IPS-15b (cell line): ENCODE results near the gene HDGFL2.
"Not testable (repeated sequence)": the region's sequence is repeated elsewhere in the genome, so short reads cannot be mapped to it uniquely, and the experiment has no call there.

ENCODE experiments used
- H3K27me3 ChIP-seq: one replicate; pipeline ENCODE4 v1.6.1; 2013; ENCODE audit warnings: low read length; ENCODE audit not compliant: control insufficient read depth, insufficient read depth
- H3K36me3 ChIP-seq: one replicate; pipeline ENCODE4 v1.6.1; 2013; ENCODE audit warnings: low read length; ENCODE audit not compliant: control insufficient read depth, insufficient read depth
- H3K4me1 ChIP-seq: one replicate; pipeline ENCODE4 v1.6.1; 2013; ENCODE audit warnings: mild to moderate bottlenecking, low read length; ENCODE audit not compliant: control insufficient read depth, insufficient read depth
- H3K4me3 ChIP-seq: one replicate; pipeline ENCODE4 v1.5.1; 2013; ENCODE audit warnings: low read depth, low read length
- H3K9ac ChIP-seq: one replicate; pipeline ENCODE4 v1.6.1; 2013; ENCODE audit warnings: low read depth, mild to moderate bottlenecking, low read length
- H3K9me3 ChIP-seq: one replicate; pipeline ENCODE4 v1.6.1; 2013; ENCODE audit warnings: mild to moderate bottlenecking, low read length; ENCODE audit not compliant: control insufficient read depth, insufficient read depth

HDGFL2 gene

GRCh38 chr19:4539169-4539692 is 67.1 kb downstream of the HDGFL2 start:
- H3K36me3 ChIP-seq: no peaks in the 10 kb centered on the region
- H3K4me1 ChIP-seq: peaks cover 2% of the 10 kb centered on the region
- no peaks in the 10 kb centered on the region for H3K9me3 ChIP-seq
- H3K9ac ChIP-seq: no peak overlapping the region
- H3K27me3 ChIP-seq: peaks cover 3% of the 10 kb centered on the region
- H3K4me3 ChIP-seq: no peak overlapping the region

GRCh38 chr19:4539693-4540581 is 67.8 kb downstream of the HDGFL2 start, which contains the start of gene LRG1:
LRG1 (minus strand) TSS chr19:4540036; CDS start chr19:4540013, 23 bp downstream.
- Histone ChIP-seq H3K4me3 (no peak within 1 kb of the TSS), H3K36me3 (no peaks in the 10 kb centered on the region), H3K9ac (no peak within 1 kb of the TSS), H3K4me1 (peaks cover 2% of the 10 kb centered on the region), H3K27me3 (no peaks in the 10 kb centered on the region), H3K9me3 (no peaks in the 10 kb centered on the region)

GRCh38 chr19:4541114-4541805 is 69.2 kb downstream of the HDGFL2 start:
- peaks cover 2% of the 10 kb centered on the region for H3K4me1 ChIP-seq

GRCh38 chr19:4541806-4542145 is 69.7 kb downstream of the HDGFL2 start:
- H3K9me3 ChIP-seq, H3K4me3 ChIP-seq, H3K36me3 ChIP-seq, H3K4me1 ChIP-seq, H3K9ac ChIP-seq, H3K27me3 ChIP-seq: not testable (repeated sequence)

More at GRCh38 chr19:4541114-4541805, 69.2 kb downstream of the HDGFL2 start:
- H3K27me3 ChIP-seq: no peaks in the 10 kb centered on the region
- no peak overlapping the region for H3K9ac ChIP-seq
- H3K9me3 ChIP-seq: no peaks in the 10 kb centered on the region
- no peaks in the 10 kb centered on the region for H3K36me3 ChIP-seq
- no peak overlapping the region for H3K4me3 ChIP-seq

GRCh38 chr19:4542896-4543841 is 71.1 kb downstream of the HDGFL2 start:
- no peak overlapping the region for H3K4me3 ChIP-seq

GRCh38 chr19:4543842-4544647 is 71.9 kb downstream of the HDGFL2 start:
- Histone ChIP-seq H3K9ac (no peak overlapping the region), H3K9me3 (no peaks in the 10 kb centered on the region), H3K4me1 (peaks cover 2% of the 10 kb centered on the region), H3K4me3 (no peak overlapping the region), H3K36me3 (peaks cover 15% of the 10 kb centered on the region), H3K27me3 (no peaks in the 10 kb centered on the region)

More at GRCh38 chr19:4542896-4543841, 71.1 kb downstream of the HDGFL2 start:
- Histone ChIP-seq H3K4me1 (peaks cover 2% of the 10 kb centered on the region), H3K27me3 (no peaks in the 10 kb centered on the region), H3K9me3 (no peaks in the 10 kb centered on the region), H3K36me3 (peaks cover 6% of the 10 kb centered on the region), H3K9ac (no peak overlapping the region)

- H3K9ac ChIP-seq: no peak overlapping the region
- no peaks in the 10 kb centered on the region for H3K27me3 ChIP-seq
- H3K4me3 ChIP-seq: no peak overlapping the region
- no peaks in the 10 kb centered on the region for H3K9me3 ChIP-seq
- no peaks in the 10 kb centered on the region for H3K4me1 ChIP-seq
- peaks cover 34% of the 10 kb centered on the region for H3K36me3 ChIP-seq
Measured at GRCh38 chr19:4547303-4548237, 75.5 kb downstream of the HDGFL2 start.

GRCh38 chr19:4548238-4548584 is 76.1 kb downstream of the HDGFL2 start:
- H3K9me3 ChIP-seq: no peaks in the 10 kb centered on the region
- H3K9ac ChIP-seq: no peak overlapping the region
- H3K4me1 ChIP-seq: no peaks in the 10 kb centered on the region
- no peak overlapping the region for H3K4me3 ChIP-seq
- H3K36me3 ChIP-seq: peaks cover 40% of the 10 kb centered on the region
- no peaks in the 10 kb centered on the region for H3K27me3 ChIP-seq

GRCh38 chr19:4550018-4550417 is 77.9 kb downstream of the HDGFL2 start:
- no peaks in the 10 kb centered on the region for H3K27me3 ChIP-seq
- no peak overlapping the region for H3K9ac ChIP-seq
- H3K4me1 ChIP-seq: no peaks in the 10 kb centered on the region
- no peak overlapping the region for H3K4me3 ChIP-seq
- no peaks in the 10 kb centered on the region for H3K9me3 ChIP-seq
- peaks cover 54% of the 10 kb centered on the region for H3K36me3 ChIP-seq

- peaks cover 59% of the 10 kb centered on the region for H3K36me3 ChIP-seq
- H3K4me1 ChIP-seq: no peaks in the 10 kb centered on the region
- H3K27me3 ChIP-seq: no peaks in the 10 kb centered on the region
- H3K4me3 ChIP-seq: no peak overlapping the region
- H3K9me3 ChIP-seq: no peaks in the 10 kb centered on the region
- H3K9ac ChIP-seq: no peak overlapping the region
Measured at GRCh38 chr19:4550479-4551050, 78.5 kb downstream of the HDGFL2 start.
